A673 (cell line): ENCODE results near the gene TNFSF13. TPM values are rescaled to one million over a fixed set of nuclear protein-coding genes. Genes with fewer than 3 reads are reported as not detected.
A peak's percentile ranks its signal among the peaks of the same experiment; 100 is the strongest.

ENCODE experiments used
- BruUV-seq: library from RNA; stranded (reverse); fragments of 400-500 nt; replicated peaks from 2 replicates; lab custom pipeline; 2021; lab: Mats Ljungman, UMichigan
- CTCF ChIA-PET: fragments of 300-600 bp; sonication (Branson Sonifier 250); formaldehyde crosslinking; loops from one replicate; lab custom pipeline; 2022; ENCODE audit warnings: antibody characterized with exemption; lab: Charles Lee
- POLR2A ChIA-PET: fragments of 300-600 bp; sonication (Branson Sonifier 250); formaldehyde crosslinking; loops from one replicate; lab custom pipeline; 2022; ENCODE audit warnings: antibody characterized with exemption; ENCODE audit not compliant: low non-redundant PET; lab: Charles Lee
- DNase-seq: peaks from one replicate; pipeline ENCODE4 v3.0.0-alpha.2; 2015; ENCODE audit warnings: low spot score
- H3K27ac ChIP-seq: fragments of 200-600 bp; sonication (generic); 2 replicates; pipeline ENCODE4 v1.5.1; 2016; ENCODE audit warnings: mixed run types, low read depth, mild to moderate bottlenecking, mixed read lengths, antibody characterized with exemption, low read length; ENCODE audit not compliant: poor library complexity, severe bottlenecking
- H3K27me3 ChIP-seq: fragments of 200-600 bp; sonication (generic); replicated peaks from 2 replicates; pipeline ENCODE4 v1.6.1; 2017; ENCODE audit warnings: mixed run types, low read depth, mild to moderate bottlenecking, mixed read lengths, antibody characterized with exemption, low read length; ENCODE audit not compliant: insufficient read depth, poor library complexity
- H3K36me3 ChIP-seq: fragments of 200-600 bp; sonication (generic); 2 replicates; pipeline ENCODE4 v1.6.1; 2016; ENCODE audit warnings: mixed run types, mild to moderate bottlenecking, mixed read lengths, antibody characterized with exemption, low read length; ENCODE audit not compliant: insufficient read depth, poor library complexity, severe bottlenecking
- H3K4me1 ChIP-seq: fragments of 200-600 bp; sonication (generic); 2 replicates; pipeline ENCODE4 v1.6.1; 2017; ENCODE audit warnings: mixed run types, mild to moderate bottlenecking, mixed read lengths, antibody characterized with exemption, low read length; ENCODE audit not compliant: insufficient read depth, poor library complexity, severe bottlenecking
- H3K4me3 ChIP-seq: fragments of 200-600 bp; sonication (generic); 2 replicates; pipeline ENCODE4 v1.5.1; 2016; ENCODE audit warnings: low read depth, mixed run types, mild to moderate bottlenecking, mixed read lengths, low read length; ENCODE audit not compliant: poor library complexity, severe bottlenecking
- H3K9me3 ChIP-seq: fragments of 200-600 bp; sonication (generic); 2 replicates; pipeline ENCODE4 v1.6.1; 2016; ENCODE audit warnings: mixed run types, low read depth, mild to moderate bottlenecking, mixed read lengths, antibody characterized with exemption, low read length; ENCODE audit not compliant: poor library complexity, severe bottlenecking
- EZH2 ChIP-seq: fragments of 200-600 bp; sonication (generic); IDR thresholded peaks from 2 replicates; pipeline ENCODE4 v1.6.1; 2017; ENCODE audit warnings: borderline replicate concordance, low read depth, mild to moderate bottlenecking, mixed read lengths, antibody characterized with exemption, low read length; ENCODE audit not compliant: poor library complexity, severe bottlenecking
- intact Hi-C: fragments of 100-400 bp; cut with micrococcal nuclease; formaldehyde crosslinking; loops from one replicate; pipeline ENCODE4 v1.10.0; 2022; ENCODE audit not compliant: unreplicated experiment
- total RNA-seq: library from RNA; stranded (reverse); gene quantifications from 2 replicates; pipeline ENCODE4 v1.2.3, GENCODE V29; 2021
- TF ChIP-seq, protein P1 (sequence below): fragments of 300-800, 200-600 bp; sonication (generic); conservative IDR thresholded peaks from 2 replicates; pipeline ENCODE4 v1.5.1; 2017; ENCODE audit warnings: low read depth, mild to moderate bottlenecking, antibody characterized with exemption, low read length, moderate library complexity, mixed read lengths

The TNFSF13 gene
- total RNA-seq, 1 experiment from 2014 or later: 0.69 TPM

DNA sequence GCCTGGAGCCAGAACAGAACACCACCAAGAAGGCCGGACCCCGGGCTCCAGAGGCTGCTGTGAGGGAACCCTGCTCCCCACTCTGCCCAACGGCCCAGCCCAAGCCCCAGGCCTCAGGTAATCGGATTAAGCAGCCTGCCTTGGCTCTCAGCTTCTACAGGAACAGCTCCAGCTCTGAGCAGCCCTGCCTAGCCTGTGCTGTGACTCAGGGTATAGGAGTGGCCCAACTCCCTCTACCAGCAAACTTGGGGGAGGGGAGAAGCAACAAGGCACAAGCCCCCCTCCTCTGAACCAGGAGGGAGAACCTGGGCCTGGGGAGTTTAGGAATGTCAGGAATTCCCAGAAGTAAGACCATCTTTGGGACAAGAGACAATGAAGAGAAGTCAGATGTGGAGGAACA is 32.2 kb downstream of the TNFSF13 start:
- Histone ChIP-seq H3K27me3 (no peaks in the 10 kb centered on the region), H3K27ac (peak overlapping the region; percentile 60), H3K4me1 (no peaks in the 10 kb centered on the region), H3K9me3 (no peaks in the 10 kb centered on the region), H3K36me3 (peaks cover 83% of the 10 kb centered on the region), H3K4me3 (no peak overlapping the region)
- POLR2A ChIA-PET: interaction anchor here (1.7 kb wide), 1 partner anchor 97 kb away, joined by 3 read pairs; the partner anchor contains the start of gene WRAP53
- CTCF ChIA-PET: no interaction called here
- no TSS peak for BruUV-seq
- no peak for TF ChIP-seq EZH2
- TF ChIP-seq, protein P1, sequence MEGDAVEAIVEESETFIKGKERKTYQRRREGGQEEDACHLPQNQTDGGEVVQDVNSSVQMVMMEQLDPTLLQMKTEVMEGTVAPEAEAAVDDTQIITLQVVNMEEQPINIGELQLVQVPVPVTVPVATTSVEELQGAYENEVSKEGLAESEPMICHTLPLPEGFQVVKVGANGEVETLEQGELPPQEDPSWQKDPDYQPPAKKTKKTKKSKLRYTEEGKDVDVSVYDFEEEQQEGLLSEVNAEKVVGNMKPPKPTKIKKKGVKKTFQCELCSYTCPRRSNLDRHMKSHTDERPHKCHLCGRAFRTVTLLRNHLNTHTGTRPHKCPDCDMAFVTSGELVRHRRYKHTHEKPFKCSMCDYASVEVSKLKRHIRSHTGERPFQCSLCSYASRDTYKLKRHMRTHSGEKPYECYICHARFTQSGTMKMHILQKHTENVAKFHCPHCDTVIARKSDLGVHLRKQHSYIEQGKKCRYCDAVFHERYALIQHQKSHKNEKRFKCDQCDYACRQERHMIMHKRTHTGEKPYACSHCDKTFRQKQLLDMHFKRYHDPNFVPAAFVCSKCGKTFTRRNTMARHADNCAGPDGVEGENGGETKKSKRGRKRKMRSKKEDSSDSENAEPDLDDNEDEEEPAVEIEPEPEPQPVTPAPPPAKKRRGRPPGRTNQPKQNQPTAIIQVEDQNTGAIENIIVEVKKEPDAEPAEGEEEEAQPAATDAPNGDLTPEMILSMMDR: no peak
- intact Hi-C loops: no loop called here
- DNase-seq: no peak

DNA sequence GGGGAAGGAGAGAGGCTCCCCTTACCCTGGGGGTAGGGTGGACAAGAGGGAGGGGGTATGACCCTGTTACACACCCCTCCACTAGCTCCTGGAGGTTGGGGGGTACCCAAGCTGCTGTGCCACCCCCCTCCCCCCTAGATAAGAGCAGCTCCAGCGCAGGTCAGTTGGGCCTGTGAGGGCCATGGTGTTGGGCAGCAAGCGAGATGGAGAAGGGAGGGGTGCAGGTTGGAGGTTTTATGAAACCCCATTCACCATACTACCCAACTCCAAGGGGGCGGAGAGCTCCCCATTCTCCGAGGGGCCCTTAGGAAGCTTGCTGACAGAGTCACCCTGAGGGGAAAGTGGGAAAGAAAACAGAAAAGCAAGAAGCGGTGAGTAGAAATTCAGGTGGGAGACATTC is 33.0 kb downstream of the TNFSF13 start:
- H3K4me1 ChIP-seq: no peaks in the 10 kb centered on the region
- CTCF ChIA-PET: no interaction called here
- POLR2A ChIA-PET: interaction anchor here (0.6 kb wide), 1 partner anchor 59 kb away, joined by 4 read pairs; the partner anchor contains the start of gene ATP1B2
- no peak overlapping the region for H3K27ac ChIP-seq
- no peak for DNase-seq
- TF ChIP-seq, protein P1: no peak
- no peak for TF ChIP-seq EZH2
- H3K36me3 ChIP-seq: peaks cover 88% of the 10 kb centered on the region
- BruUV-seq: no TSS peak
- H3K27me3 ChIP-seq: no peaks in the 10 kb centered on the region
- H3K4me3 ChIP-seq: no peak overlapping the region
- H3K9me3 ChIP-seq: no peaks in the 10 kb centered on the region
- intact Hi-C loops: no loop called here

DNA sequence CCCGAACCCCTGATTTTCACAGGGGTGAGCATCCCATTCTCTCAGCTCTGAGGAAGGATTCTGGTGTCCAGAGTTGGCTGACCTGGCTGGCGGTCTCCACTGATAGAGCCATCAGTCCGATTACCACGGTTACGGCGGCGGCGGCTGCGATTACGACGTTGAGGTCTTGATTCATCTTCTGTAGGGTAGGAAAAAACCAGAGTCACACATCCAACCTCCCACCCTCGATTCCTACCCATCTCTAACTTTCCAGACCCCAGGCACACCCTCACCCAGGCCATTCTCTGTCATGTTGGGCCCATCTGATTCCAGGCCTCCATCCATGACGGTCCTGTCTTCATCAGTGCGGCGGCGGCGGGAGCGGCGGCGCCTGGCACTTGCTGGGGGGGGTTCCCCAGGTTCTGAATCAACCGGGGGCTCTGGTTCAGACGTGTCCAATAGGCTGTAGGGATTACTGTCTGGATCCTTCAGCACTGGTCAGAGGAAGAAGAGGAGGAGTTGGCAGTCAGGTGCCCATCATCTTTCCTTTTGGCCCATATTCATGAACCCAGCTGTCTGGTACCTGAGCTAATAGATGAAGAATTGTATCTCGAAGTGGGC is 34.0 kb downstream of the TNFSF13 start:
- H3K36me3 ChIP-seq: peaks cover 87% of the 10 kb centered on the region
- H3K27me3 ChIP-seq: no peaks in the 10 kb centered on the region
- no peak overlapping the region for H3K27ac ChIP-seq
- TF ChIP-seq, protein P1: no peak
- no peak for TF ChIP-seq EZH2
- intact Hi-C loops: no loop called here
- DNase-seq: no peak
- no peak overlapping the region for H3K4me3 ChIP-seq
- POLR2A ChIA-PET: no interaction called here
- CTCF ChIA-PET: no interaction called here
- H3K9me3 ChIP-seq: no peaks in the 10 kb centered on the region
- BruUV-seq: TSS peak; percentile 55
- H3K4me1 ChIP-seq: no peaks in the 10 kb centered on the region
